ENCODE results near the gene CDIPT.

GRCh38 chr16:29900888-29901606, 38.0 kb upstream of the CDIPT start:
- TF ChIP-seq POLR2A (IDR thresholded peaks at IDR 0.05) (no peak), CTCF (IDR thresholded peaks at IDR 0.05 in 4 of 5, conservative IDR thresholded peaks at IDR 0.05 in 1 of 5) (no peak)

Measured in gastrocnemius medialis (tissue), 4 donors.